SH-SY5Y (cell line): ENCODE data around the gene UBXN10.

ENCODE experiments used
- GATA2 ChIP-seq: IDR thresholded peaks from 2 replicates; pipeline ENCODE4 v1.6.1; 2011; ENCODE audit warnings: mild to moderate bottlenecking, low read depth, low read length
- GATA3 ChIP-seq: IDR thresholded peaks from 2 replicates; pipeline ENCODE4 v1.6.1; 2011; ENCODE audit warnings: low read depth, mild to moderate bottlenecking, low read length, moderate library complexity

DNA sequence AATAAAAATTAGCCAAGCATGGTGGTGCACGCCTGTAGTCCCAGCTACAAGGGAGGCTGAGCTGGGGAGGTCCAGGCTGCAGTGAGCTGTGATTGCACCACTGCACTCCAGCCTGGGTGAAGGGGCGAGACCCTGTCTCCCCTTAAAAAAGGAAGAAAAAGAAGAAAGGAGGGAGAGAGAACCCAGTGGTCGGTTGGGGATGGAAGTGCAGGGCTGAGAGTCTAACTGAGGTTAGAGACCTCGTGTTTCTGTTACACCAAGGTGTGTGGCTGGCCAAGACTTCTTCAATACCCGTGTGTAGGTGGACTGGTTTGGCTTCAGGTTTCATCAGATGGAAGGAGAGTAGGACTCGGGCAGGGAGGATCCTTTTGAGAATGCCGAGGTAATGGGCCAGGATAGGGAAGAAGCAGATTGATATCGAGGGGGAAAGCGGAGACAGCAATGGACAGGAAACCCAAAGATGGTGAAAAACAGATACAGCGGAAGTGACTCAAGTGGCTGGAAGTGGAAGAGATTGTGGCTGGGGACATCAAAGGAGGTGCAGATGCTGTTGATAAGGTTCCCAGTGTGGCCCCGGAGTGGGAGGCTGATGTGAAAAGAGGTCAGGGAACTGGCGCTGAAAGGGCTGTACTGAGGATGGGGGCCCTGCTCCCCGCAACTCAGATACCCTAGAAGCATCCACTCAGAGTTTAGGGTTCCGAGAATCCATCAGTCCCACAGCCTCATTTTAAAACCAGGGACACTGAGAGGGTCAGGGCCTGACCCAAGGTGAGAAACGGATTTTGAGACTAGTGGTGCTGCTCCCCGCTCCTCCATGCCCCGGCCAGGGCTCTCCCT, 681 bp upstream of the UBXN10 start:
- TF ChIP-seq GATA2 (no peak), GATA3 (no peak)
